GM12878 (cell line): ENCODE data around the gene MYD88. TPM values are rescaled to one million over a fixed set of nuclear protein-coding genes. Genes with fewer than 3 reads are reported as not detected.

Experiments
- ATAC-seq: fragments of 200-7000 bp; cut with Tn5 transposase; 3 replicates; pipeline ENCODE4 v1.9.1; 2020; ENCODE audit warnings: mild to moderate bottlenecking, moderate library complexity
- BruUV-seq: library from RNA; stranded (reverse); fragments of 400-500 nt; replicated peaks from 2 replicates; lab custom pipeline; 2021; lab: Mats Ljungman, UMichigan
- CTCF ChIA-PET: fragments of 300-600 bp; sonication (Branson Sonifier 250); formaldehyde crosslinking; extraction: SDS; loops from one replicate; lab custom pipeline; 2021; ENCODE audit warnings: inconsistent platforms; lab: Yijun Ruan, JAX
- POLR2A ChIA-PET: fragments of 350-600 bp; formaldehyde crosslinking; extraction: SDS; loops from one replicate; lab custom pipeline; 2021; ENCODE audit warnings: inconsistent platforms; lab: Charles Lee
- RAD21 ChIA-PET: fragments of 300-600 bp; sonication (Branson Sonifier 250); formaldehyde crosslinking; loops from one replicate; lab custom pipeline; 2023; ENCODE audit warnings: antibody characterized with exemption; ENCODE audit not compliant: unreplicated experiment; lab: Charles Lee
- SMC1A ChIA-PET: fragments of 300-600 bp; sonication (Branson Sonifier 250); formaldehyde crosslinking; loops from one replicate; lab custom pipeline; 2023; ENCODE audit not compliant: unreplicated experiment, uncharacterized antibody; lab: Charles Lee
- DNase-seq: peaks from one replicate; pipeline ENCODE4 v3.0.0-alpha.2; 2011; ENCODE audit warnings: low read depth, low spot score
- FAIRE-seq: peaks from 3 replicates; lab custom pipeline; 2011; peaks lifted over from hg19 to GRCh38; lab: Jason Lieb, UNC
- H2AFZ ChIP-seq: 2 replicates; pipeline ENCODE4 v1.6.0; 2011; ENCODE audit warnings: low read depth, low read length, control low read depth; ENCODE audit not compliant: control insufficient read depth
- H3K27ac ChIP-seq: 2 replicates; pipeline ENCODE4 v1.5.1; 2011; ENCODE audit warnings: control low read depth; ENCODE audit not compliant: control insufficient read depth, insufficient read depth
- H3K27me3 ChIP-seq, 2 experiments: replicated peaks in 1 of 2; 2 replicates each; pipeline versions ENCODE4 v1.6.0 to v1.6.1; 2011; ENCODE audit warnings: low read length in 1 of 2; ENCODE audit not compliant: control insufficient read depth in 2 of 2, insufficient read depth in 2 of 2
- H3K36me3 ChIP-seq, 2 experiments: 2 replicates each; pipeline ENCODE4 v1.5.1; 2011; ENCODE audit warnings: low read length in 1 of 2; ENCODE audit not compliant: control insufficient read depth in 2 of 2, insufficient read depth in 2 of 2
- H3K4me1 ChIP-seq: 2 replicates; pipeline ENCODE4 v1.6.1; 2011; ENCODE audit warnings: mild to moderate bottlenecking, low read length, moderate library complexity, mixed read lengths; ENCODE audit not compliant: control insufficient read depth, insufficient read depth
- H3K4me2 ChIP-seq: 2 replicates; pipeline ENCODE4 v1.6.0; 2011; ENCODE audit warnings: control low read depth; ENCODE audit not compliant: control insufficient read depth, insufficient read depth
- H3K4me3 ChIP-seq: fragments of 200-600 bp; sonication (generic); 2 replicates; pipeline ENCODE4 v1.5.1; 2016
- H3K79me2 ChIP-seq: 2 replicates; pipeline ENCODE4 v1.6.0; 2011; ENCODE audit warnings: low read length; ENCODE audit not compliant: control insufficient read depth, insufficient read depth
- H3K9ac ChIP-seq: 2 replicates; pipeline ENCODE4 v1.8.0; 2011; ENCODE audit warnings: low read length, control low read depth, mixed read lengths; ENCODE audit not compliant: control insufficient read depth, insufficient read depth
- H3K9me3 ChIP-seq: replicated peaks from 3 replicates; pipeline ENCODE4 v1.5.1; 2011; ENCODE audit warnings: mild to moderate bottlenecking, low read length; ENCODE audit not compliant: control insufficient read depth, insufficient read depth
- H4K20me1 ChIP-seq: 2 replicates; pipeline ENCODE4 v1.6.0; 2011; ENCODE audit not compliant: control insufficient read depth, insufficient read depth
- BACH1 ChIP-seq: fragments of 450-650 bp; IDR thresholded peaks from 2 replicates; pipeline ENCODE4 v1.6.1; 2017; ENCODE audit warnings: mild to moderate bottlenecking, borderline replicate concordance
- MTA2 ChIP-seq: fragments of 450-650 bp; IDR thresholded peaks from 2 replicates; pipeline ENCODE4 v1.6.1; 2016; ENCODE audit warnings: low read depth, mild to moderate bottlenecking, moderate library complexity
- RELA ChIP-seq: fragments of 450-650 bp; IDR thresholded peaks from 2 replicates; pipeline ENCODE4 v1.8.0; 2014; ENCODE audit warnings: borderline replicate concordance; ENCODE audit not compliant: partially characterized antibody
- SMAD1 ChIP-seq: fragments of 450-650 bp; IDR thresholded peaks from 2 replicates; pipeline ENCODE4 v1.6.1; 2018; ENCODE audit warnings: mild to moderate bottlenecking, low read depth; ENCODE audit not compliant: partially characterized antibody
- YBX1 ChIP-seq: fragments of 450-650 bp; IDR thresholded peaks from 2 replicates; pipeline ENCODE4 v1.6.1; 2016; ENCODE audit warnings: antibody characterized with exemption
- ZSCAN29 ChIP-seq: fragments of 450-650 bp; IDR thresholded peaks from 2 replicates; pipeline ENCODE4 v1.6.1; 2017; ENCODE audit warnings: mild to moderate bottlenecking, moderate library complexity
- WGBS: methylation state at CpG from one replicate; pipeline ENCODE4 v1.1.6; 2016; ENCODE audit warnings: low lambda C conversion rate; ENCODE audit not compliant: insufficient replicate concordance, insufficient coverage; ENCODE audit errors: missing lambda C conversion rate; 5-methylcytosine and 5-hydroxymethylcytosine counted together
- in situ Hi-C: fragments of 300-500 bp; cut with MboI; formaldehyde crosslinking; loops from 9 replicates; pipeline ENCODE4 v1.14.3; 2018; ENCODE audit warnings: mixed read lengths
- intact Hi-C: fragments of 100-400 bp; cut with micrococcal nuclease; formaldehyde crosslinking; loops from one replicate; pipeline ENCODE4 v1.14.2; 2022; ENCODE audit not compliant: unreplicated experiment
- polyA plus RNA-seq, 11 experiments: library from polyadenylated mRNA; depleted of rRNA in 4 of 11; unstranded in 6 of 11; stranded (reverse) in 5 of 11; fragments of >200 nt; fragmentation: Nextera tagmentation in 4 of 11; fragmentation: Illumina TruSeq in 1 of 11; extraction: Ambion mirVana in 4 of 11; extraction: Trizol in 1 of 11; gene quantifications; 1 replicate in 1 of 11; 2 replicates in 10 of 11; pipeline versions ENCODE4 v1.2.1 to v1.2.3, GENCODE V29; 2011 to 2016; ENCODE audit warnings: inconsistent platforms in 2 of 11, missing spikeins in 2 of 11, low read depth in 1 of 11
- total RNA-seq, 4 experiments: library from RNA; depleted of rRNA in 3 of 4; stranded (reverse); fragments of >200 nt in 3 of 4; fragmentation: Illumina TruSeq in 1 of 4; extraction: Trizol in 1 of 4; gene quantifications; 2 replicates each; pipeline versions ENCODE4 v1.2.1 to v1.2.3, GENCODE V29; 2013 to 2021
- TF ChIP-seq, protein P1 (sequence below): fragments of 450-650 bp; formaldehyde crosslinking; IDR thresholded peaks from 2 replicates; pipeline ENCODE4 v1.4.0; 2022; ENCODE audit warnings: mild to moderate bottlenecking, moderate library complexity
- TF ChIP-seq, protein P2 (sequence below): IDR thresholded peaks from 2 replicates; pipeline ENCODE4 v1.6.1; 2012; ENCODE audit warnings: improper control_type of control experiment, low read depth, low read length; ENCODE audit not compliant: insufficient replicate concordance
- TF ChIP-seq, protein P3 (sequence below): fragments of 450-650 bp; formaldehyde crosslinking; IDR thresholded peaks from 2 replicates; pipeline ENCODE4 v1.5.0; 2022; ENCODE audit warnings: mild to moderate bottlenecking, missing genetic modification characterization

MYD88 gene
- total and polyA plus RNA-seq, 10 of the 15 experiments (the other 5 are each of a cell fraction or from before 2014, with no cell fraction given) = 5.5 to 84.8 (median 67.5) TPM

DNA sequence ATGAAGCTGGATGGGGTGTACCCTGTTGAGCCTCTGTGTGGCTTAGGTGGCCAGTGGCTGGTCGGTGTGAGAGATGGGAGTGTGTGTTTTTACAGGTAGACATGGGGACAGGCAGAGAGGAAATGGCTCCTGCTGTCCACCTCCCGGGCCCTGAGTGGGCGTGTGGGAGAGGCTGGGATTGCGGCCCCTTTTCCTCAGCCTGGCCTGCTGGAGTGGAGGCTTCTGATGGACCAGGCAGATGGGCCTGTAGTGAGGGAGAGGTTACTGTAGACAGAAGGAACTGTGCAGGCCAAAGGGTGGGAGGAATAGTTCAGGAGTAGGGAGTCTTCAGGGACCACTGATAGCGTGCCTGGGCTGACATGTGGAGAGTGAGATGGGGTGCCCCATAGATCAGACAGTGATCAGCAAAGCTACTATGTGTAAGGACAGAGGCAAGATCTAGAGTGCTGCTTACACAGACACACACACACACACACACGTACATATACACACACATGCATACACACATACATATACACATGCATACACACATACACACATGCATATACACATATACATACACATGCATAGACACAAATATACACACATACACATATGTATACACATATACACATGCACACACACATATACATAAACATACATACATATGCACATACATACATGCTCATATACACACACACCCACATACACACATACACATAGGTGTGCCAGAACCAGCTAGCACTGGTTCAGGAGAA, 28.0 kb upstream of the MYD88 start:
- Histone ChIP-seq H3K4me1 (peaks cover under 1% of the 10 kb centered on the region; the same call in 1 of the 2 replicates), H2AFZ (no peak overlapping the region), H3K4me2 (no peak overlapping the region), H3K9me3 (no peaks in the 10 kb centered on the region; the same call in 1 of the 3 replicates), H3K9ac (no peak overlapping the region), H3K4me3 (no peak overlapping the region), H4K20me1 (no peaks in the 10 kb centered on the region), H3K79me2 (no peaks in the 10 kb centered on the region), H3K36me3 (no peaks in the 10 kb centered on the region), H3K27me3 (no peaks in the 10 kb centered on the region; a peak in 1 of 4 replicates), H3K27ac (no peak overlapping the region)
- DNase-seq (no peak), ATAC-seq (no peak), FAIRE-seq (no peak)
- in situ Hi-C loops (no loop called here), intact Hi-C loops (no loop called here)
- ChIA-PET CTCF (no interaction called here), SMC1A (no interaction called here), RAD21 (no interaction called here), POLR2A (no interaction called here)
- BruUV-seq = no TSS peak
- 33% methylated on average over 6 of the region's 6 CpGs for WGBS
- TF ChIP-seq SMAD1 (no peak), MTA2 (no peak), YBX1 (no peak), ZSCAN29 (no peak), RELA (no peak), BACH1 (no peak)
- TF ChIP-seq, protein P1, sequence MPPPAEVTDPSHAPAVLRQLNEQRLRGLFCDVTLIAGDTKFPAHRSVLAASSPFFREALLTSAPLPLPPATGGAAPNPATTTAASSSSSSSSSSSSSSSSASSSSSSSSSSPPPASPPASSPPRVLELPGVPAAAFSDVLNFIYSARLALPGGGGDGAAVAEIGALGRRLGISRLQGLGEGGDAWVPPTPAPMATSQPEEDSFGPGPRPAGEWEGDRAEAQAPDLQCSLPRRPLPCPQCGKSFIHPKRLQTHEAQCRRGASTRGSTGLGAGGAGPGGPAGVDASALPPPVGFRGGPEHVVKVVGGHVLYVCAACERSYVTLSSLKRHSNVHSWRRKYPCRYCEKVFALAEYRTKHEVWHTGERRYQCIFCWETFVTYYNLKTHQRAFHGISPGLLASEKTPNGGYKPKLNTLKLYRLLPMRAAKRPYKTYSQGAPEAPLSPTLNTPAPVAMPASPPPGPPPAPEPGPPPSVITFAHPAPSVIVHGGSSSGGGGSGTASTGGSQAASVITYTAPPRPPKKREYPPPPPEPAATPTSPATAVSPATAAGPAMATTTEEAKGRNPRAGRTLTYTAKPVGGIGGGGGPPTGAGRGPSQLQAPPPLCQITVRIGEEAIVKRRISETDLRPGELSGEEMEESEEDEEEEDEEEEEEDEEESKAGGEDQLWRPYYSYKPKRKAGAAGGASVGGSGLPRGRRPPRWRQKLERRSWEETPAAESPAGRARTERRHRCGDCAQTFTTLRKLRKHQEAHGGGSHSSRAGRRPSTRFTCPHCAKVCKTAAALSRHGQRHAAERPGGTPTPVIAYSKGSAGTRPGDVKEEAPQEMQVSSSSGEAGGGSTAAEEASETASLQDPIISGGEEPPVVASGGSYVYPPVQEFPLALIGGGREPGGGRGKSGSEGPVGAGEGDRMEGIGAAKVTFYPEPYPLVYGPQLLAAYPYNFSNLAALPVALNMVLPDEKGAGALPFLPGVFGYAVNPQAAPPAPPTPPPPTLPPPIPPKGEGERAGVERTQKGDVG (CRISPR knock-in tag) = no peak
- TF ChIP-seq, protein P2, sequence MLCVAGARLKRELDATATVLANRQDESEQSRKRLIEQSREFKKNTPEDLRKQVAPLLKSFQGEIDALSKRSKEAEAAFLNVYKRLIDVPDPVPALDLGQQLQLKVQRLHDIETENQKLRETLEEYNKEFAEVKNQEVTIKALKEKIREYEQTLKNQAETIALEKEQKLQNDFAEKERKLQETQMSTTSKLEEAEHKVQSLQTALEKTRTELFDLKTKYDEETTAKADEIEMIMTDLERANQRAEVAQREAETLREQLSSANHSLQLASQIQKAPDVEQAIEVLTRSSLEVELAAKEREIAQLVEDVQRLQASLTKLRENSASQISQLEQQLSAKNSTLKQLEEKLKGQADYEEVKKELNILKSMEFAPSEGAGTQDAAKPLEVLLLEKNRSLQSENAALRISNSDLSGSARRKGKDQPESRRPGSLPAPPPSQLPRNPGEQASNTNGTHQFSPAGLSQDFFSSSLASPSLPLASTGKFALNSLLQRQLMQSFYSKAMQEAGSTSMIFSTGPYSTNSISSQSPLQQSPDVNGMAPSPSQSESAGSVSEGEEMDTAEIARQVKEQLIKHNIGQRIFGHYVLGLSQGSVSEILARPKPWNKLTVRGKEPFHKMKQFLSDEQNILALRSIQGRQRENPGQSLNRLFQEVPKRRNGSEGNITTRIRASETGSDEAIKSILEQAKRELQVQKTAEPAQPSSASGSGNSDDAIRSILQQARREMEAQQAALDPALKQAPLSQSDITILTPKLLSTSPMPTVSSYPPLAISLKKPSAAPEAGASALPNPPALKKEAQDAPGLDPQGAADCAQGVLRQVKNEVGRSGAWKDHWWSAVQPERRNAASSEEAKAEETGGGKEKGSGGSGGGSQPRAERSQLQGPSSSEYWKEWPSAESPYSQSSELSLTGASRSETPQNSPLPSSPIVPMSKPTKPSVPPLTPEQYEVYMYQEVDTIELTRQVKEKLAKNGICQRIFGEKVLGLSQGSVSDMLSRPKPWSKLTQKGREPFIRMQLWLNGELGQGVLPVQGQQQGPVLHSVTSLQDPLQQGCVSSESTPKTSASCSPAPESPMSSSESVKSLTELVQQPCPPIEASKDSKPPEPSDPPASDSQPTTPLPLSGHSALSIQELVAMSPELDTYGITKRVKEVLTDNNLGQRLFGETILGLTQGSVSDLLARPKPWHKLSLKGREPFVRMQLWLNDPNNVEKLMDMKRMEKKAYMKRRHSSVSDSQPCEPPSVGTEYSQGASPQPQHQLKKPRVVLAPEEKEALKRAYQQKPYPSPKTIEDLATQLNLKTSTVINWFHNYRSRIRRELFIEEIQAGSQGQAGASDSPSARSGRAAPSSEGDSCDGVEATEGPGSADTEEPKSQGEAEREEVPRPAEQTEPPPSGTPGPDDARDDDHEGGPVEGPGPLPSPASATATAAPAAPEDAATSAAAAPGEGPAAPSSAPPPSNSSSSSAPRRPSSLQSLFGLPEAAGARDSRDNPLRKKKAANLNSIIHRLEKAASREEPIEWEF = no peak
- TF ChIP-seq, protein P3, sequence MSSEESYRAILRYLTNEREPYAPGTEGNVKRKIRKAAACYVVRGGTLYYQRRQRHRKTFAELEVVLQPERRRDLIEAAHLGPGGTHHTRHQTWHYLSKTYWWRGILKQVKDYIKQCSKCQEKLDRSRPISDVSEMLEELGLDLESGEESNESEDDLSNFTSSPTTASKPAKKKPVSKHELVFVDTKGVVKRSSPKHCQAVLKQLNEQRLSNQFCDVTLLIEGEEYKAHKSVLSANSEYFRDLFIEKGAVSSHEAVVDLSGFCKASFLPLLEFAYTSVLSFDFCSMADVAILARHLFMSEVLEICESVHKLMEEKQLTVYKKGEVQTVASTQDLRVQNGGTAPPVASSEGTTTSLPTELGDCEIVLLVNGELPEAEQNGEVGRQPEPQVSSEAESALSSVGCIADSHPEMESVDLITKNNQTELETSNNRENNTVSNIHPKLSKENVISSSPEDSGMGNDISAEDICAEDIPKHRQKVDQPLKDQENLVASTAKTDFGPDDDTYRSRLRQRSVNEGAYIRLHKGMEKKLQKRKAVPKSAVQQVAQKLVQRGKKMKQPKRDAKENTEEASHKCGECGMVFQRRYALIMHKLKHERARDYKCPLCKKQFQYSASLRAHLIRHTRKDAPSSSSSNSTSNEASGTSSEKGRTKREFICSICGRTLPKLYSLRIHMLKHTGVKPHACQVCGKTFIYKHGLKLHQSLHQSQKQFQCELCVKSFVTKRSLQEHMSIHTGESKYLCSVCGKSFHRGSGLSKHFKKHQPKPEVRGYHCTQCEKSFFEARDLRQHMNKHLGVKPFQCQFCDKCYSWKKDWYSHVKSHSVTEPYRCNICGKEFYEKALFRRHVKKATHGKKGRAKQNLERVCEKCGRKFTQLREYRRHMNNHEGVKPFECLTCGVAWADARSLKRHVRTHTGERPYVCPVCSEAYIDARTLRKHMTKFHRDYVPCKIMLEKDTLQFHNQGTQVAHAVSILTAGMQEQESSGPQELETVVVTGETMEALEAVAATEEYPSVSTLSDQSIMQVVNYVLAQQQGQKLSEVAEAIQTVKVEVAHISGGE (CRISPR knock-in tag) = no peak
